Measurements from ENCODE around the gene SLC25A11.
"Not testable (repeated sequence)": the region's sequence is repeated elsewhere in the genome, so short reads cannot be mapped to it uniquely, and the experiment has no call there.

SLC25A11 gene

DNA sequence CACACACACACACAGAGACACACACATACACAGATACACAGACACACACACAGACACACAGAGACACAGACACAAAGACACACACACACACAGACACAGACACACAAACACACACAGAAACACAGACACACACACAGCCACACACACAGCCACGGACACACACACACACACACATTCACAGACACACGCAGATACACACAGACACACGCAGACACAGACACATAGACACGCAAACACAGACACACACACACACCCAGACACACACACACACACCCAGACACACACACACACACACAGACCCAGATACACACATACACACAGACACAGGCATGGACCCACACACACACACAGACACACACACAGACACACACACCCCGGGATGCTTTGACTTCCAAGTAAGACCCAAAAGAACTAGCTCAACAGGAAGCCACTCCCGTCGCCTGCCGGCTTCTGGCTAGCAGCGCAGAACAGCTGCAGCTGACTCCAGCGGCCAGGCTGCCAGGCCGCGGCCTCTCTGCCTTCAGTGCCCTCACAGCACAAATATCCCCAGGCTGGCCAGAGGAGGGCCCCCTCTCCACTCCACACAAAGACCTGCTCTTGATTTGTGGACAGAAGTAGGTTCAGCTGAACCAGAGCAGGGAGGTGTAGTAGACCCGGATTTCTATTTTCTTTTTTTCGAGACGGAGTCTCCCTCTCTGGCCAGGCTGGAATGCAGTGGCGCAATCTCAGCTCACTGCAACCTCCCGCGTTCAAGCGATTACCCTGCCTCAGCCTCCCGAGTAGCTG is 30.9 kb downstream of the SLC25A11 start:
- peak; percentile 92 for DNase-seq (ENCODE audit: low spot score)
- Histone ChIP-seq H3K27ac (peak overlapping the region in 1 of 2 donors; percentile 58), H3K4me3 (peak overlapping the region; percentile 21)
- TF ChIP-seq, protein P1, sequence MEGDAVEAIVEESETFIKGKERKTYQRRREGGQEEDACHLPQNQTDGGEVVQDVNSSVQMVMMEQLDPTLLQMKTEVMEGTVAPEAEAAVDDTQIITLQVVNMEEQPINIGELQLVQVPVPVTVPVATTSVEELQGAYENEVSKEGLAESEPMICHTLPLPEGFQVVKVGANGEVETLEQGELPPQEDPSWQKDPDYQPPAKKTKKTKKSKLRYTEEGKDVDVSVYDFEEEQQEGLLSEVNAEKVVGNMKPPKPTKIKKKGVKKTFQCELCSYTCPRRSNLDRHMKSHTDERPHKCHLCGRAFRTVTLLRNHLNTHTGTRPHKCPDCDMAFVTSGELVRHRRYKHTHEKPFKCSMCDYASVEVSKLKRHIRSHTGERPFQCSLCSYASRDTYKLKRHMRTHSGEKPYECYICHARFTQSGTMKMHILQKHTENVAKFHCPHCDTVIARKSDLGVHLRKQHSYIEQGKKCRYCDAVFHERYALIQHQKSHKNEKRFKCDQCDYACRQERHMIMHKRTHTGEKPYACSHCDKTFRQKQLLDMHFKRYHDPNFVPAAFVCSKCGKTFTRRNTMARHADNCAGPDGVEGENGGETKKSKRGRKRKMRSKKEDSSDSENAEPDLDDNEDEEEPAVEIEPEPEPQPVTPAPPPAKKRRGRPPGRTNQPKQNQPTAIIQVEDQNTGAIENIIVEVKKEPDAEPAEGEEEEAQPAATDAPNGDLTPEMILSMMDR (IDR thresholded peaks at IDR 0.05) = peak; percentile 58

DNA sequence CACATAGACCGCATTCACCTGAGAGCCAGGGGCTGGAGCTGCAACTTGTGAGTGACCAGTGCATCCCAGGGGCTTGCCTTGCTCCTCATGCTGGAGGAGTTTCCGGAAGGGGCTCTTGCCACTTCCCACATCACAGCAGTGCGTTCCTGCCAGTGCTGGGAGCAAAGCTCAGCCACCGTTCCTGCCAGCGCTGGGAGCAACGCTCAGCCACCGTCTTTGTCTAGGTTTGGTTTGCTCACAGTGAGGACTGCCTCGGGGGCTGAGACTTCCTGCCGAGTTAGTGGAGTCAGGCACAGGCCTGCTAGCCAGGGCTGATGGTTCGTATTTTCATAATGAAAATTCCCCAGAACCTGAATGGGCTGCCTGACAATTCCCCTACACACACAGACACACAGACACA is 31.5 kb downstream of the SLC25A11 start:
- TF ChIP-seq, protein P1 (IDR thresholded peaks at IDR 0.05) = no peak

DNA sequence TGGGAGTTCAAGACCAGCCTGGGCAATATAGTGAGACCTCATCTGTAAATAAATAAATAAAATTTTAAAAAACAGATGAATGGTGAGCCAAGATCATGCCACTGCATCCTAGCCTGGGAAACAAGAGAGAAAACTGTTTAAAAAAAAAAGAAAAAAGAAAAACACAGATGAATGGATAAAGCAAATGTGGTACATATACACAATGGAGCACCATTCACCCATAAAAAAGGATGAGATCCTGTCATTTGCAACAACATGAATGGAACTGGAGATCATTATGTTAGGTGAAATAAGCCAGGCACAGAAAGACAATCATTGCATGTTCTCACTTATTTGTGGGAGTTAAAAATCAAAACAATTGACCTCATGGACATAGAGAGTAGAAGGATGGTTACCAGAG is 33.2 kb downstream of the SLC25A11 start:
- H3K27ac ChIP-seq; H3K4me3 ChIP-seq; DNase-seq (ENCODE audit: low spot score): not testable (repeated sequence)

More for the DNA sequence above, 31.5 kb downstream of the SLC25A11 start:
- H3K27ac ChIP-seq = peak overlapping the region in 1 of 2 donors; percentile 58
- H3K4me3 ChIP-seq = no peak overlapping the region
- DNase-seq (ENCODE audit: low spot score) = no peak

DNA sequence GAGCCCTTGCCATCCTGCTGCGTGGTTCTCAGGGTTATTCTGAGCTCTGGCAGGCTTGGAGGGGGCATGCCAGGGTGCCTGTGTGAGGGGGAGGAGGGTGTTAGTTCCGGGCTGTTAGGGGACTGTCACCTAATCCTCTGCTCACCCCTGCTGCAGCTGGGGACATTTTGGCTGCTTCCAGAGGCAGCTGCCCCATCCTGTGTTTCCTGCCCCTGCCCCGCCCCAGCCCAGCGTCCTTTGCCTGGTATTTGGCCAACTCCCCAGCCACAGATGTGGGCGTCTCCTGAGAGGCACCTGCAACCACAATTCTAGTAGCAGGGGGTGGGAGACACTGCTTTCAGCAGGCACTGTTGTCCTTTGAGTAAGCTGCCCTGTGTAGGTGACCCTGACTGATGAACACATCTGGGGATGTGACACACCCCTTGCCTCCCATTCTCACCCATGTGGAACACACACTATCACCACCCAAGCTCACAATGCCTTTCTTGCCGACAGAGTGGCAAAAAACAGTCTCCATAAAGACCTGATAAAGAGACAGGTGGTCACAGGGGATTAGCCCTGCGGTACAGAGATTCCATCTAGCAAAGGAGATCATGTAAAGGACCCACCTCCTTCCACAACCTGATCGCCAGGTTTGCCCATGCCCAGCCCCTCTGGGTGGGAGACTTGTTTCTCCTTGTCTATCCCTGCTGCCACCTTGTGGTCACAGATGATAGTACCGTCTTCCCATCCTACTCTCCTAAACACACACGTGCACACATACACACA is 36.6 kb downstream of the SLC25A11 start, which contains the start of gene CHRNE:
TSS of gene CHRNE (minus strand) at position 48 of the 768 bp plus-strand sequence. CDS start at position 13, 35 bp downstream.
- no peak within 1 kb of the TSS for H3K4me3 ChIP-seq
- H3K27ac ChIP-seq = peak within 1 kb of the TSS in 1 of 2 donors; percentile 42
- TF ChIP-seq, protein P1 (IDR thresholded peaks at IDR 0.05) = peak; percentile 83
- no peak for DNase-seq (ENCODE audit: low spot score)

DNA sequence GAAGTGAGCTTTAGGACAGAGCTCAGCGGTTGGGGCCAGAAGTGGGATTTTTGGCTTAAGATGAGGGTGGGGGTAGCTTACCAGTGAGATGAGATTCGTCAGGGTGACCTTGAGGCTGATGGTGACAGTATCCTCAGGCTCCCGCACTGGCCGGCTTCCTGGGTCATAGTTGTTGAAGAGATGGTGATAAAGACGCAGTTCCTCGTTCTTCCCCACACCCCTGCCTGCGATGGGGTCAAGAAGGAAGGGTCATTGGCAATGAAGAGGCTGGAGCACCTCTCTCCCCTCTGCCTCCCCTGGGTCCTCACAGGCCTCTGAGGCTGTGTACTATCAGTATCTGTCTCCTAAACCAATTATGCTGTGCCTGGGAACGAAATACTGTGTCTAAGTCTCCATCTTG is 37.3 kb downstream of the SLC25A11 start:
- Histone ChIP-seq H3K27ac (no peak overlapping the region), H3K4me3 (no peak overlapping the region)
- TF ChIP-seq, protein P1 (IDR thresholded peaks at IDR 0.05) = no peak
- DNase-seq (ENCODE audit: low spot score) = no peak

DNA sequence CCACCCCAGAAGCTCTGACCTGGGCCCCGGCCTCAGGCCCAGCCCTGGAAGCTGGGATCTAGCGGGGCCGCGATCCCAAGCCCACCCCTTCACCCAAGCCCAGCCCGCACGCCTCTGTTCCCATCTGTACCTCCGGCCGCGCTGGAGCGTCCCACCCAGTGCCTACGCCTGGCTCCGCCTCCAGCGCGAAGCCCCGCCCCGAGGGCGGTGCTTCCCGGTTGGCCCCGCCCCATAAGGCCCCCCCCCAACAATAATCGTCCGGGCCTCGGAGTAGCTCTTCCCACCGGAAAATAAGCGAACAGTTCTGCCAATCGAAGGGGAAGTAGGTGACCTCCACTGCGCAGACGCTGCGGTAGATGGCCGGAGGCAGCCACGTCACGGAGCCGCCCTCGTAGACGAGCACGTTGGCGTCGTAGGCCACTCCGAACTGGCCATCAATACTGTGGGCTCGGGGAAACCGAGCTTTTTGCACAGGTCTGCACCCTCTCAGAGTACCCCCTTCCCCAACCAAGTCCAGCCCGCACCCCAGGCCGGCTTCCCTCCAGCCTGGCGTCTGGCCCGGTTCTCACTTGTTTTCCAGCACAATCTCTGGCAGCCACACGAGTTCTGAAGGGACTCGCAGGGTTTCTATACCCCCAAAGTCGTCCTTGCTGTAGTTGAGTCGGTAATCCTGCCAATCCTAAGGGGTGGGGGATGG is 38.0 kb downstream of the SLC25A11 start:
- Histone ChIP-seq H3K4me3 (no peak overlapping the region), H3K27ac (peak overlapping the region in 1 of 2 donors; percentile 42)
- DNase-seq (ENCODE audit: low spot score) = no peak
- TF ChIP-seq, protein P1 (IDR thresholded peaks at IDR 0.05) = no peak

DNA sequence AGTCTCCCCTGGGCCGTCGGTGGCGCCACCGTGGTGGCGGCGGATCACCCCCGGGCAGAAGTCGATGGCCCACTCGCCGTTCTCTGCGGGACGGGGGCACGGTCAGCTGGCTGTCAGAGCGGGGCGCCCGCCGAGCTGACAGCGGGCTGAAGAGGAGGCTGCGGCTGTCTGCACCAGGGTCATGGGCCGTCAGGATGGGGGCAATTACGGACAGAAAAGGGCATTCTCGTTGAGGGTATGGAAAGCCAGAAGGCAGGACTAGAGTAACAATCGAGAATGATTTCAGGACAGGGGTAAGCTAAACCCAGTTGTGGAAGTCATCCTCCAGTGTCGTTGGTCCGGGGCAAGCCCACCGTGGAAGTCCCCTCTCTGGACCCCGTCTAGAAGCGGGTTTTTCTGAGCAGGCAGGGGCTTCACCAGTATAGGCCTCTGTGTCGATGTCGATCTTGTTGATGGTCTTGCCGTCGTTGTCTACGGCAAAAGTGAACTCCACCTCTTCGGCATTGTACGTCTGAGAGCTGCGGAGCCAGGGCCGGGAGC is 38.7 kb downstream of the SLC25A11 start:
- Histone ChIP-seq H3K4me3 (peak overlapping the region; percentile 69), H3K27ac (no peak overlapping the region)
- TF ChIP-seq, protein P1 (IDR thresholded peaks at IDR 0.05) = no peak
- DNase-seq (ENCODE audit: low spot score) = peak; percentile 69
